Ishikawa (cell line): ENCODE results near the gene NUP153.
A peak's percentile ranks its signal among the peaks of the same experiment; 100 is the strongest.

Experiments used
- CEBPB ChIP-seq: IDR thresholded peaks from 2 replicates; pipeline ENCODE4 v1.6.1; 2012
- CREB1 ChIP-seq: IDR thresholded peaks from 2 replicates; pipeline ENCODE4 v1.6.1; 2012; ENCODE audit warnings: low read depth
- EGR1 ChIP-seq: IDR thresholded peaks from 2 replicates; pipeline ENCODE4 v1.6.1; 2012
- EP300 ChIP-seq: IDR thresholded peaks from 2 replicates; pipeline ENCODE4 v1.6.1; 2012; ENCODE audit warnings: borderline replicate concordance
- FOXM1 ChIP-seq: IDR thresholded peaks from 2 replicates; pipeline ENCODE4 v1.6.1; 2012; ENCODE audit warnings: low read depth, borderline replicate concordance
- NFIC ChIP-seq: IDR thresholded peaks from 2 replicates; pipeline ENCODE4 v1.6.1; 2012
- RAD21 ChIP-seq: IDR thresholded peaks from 2 replicates; pipeline ENCODE4 v1.6.1; 2012; ENCODE audit warnings: low read depth
- TAF1 ChIP-seq: IDR thresholded peaks from 2 replicates; pipeline ENCODE4 v1.6.1; 2012; ENCODE audit warnings: low read depth, mild to moderate bottlenecking
- TCF12 ChIP-seq: IDR thresholded peaks from 2 replicates; pipeline ENCODE4 v1.6.1; 2012; ENCODE audit warnings: low read depth
- TEAD4 ChIP-seq: IDR thresholded peaks from 2 replicates; pipeline ENCODE4 v1.6.1; 2012
- YY1 ChIP-seq: IDR thresholded peaks from 2 replicates; pipeline ENCODE4 v1.6.1; 2012; ENCODE audit warnings: low read depth
- ZBTB7A ChIP-seq: IDR thresholded peaks from 2 replicates; pipeline ENCODE4 v1.6.1; 2012; ENCODE audit warnings: low read depth
- TF ChIP-seq, protein P1 (sequence below): IDR thresholded peaks from 2 replicates; pipeline ENCODE4 v1.6.1; 2012
- TF ChIP-seq, protein P2 (sequence below): IDR thresholded peaks from 2 replicates; pipeline ENCODE4 v1.6.1; 2012
- TF ChIP-seq, protein P3 (sequence below): IDR thresholded peaks from 2 replicates; pipeline ENCODE4 v1.6.1; 2012; ENCODE audit warnings: low read depth, mild to moderate bottlenecking

NUP153 gene

DNA sequence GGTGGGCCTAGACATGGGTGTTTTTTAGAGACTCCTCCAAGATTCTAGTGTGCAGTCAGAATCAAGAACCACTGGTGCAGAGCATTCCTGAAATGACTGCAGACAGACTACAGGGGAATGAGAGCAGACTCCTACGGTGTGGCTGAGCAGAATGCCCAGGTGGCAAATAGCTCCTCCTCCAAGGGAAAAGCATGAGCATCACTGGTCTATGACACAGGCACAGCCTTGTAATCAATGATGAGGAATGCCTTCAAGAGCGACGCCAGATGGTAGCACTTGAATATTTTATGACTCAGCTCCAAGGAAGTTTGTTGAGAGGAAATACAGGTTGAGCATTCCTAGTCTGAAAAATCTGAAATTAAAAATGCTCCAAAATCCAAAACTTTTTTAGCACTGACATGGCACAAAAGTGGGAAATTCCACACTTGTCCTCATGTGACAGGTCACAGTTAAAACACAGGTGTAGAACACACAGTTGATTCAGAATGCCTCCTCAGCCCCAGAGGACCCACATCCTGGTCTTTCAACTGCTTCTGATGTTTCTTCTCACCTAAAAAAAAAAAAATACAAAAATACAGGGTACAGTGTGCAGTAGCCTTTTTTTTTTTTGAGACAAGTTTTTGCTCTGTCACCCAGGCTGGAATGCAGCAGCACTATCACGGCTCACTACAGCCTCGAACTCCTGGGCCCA is 117.2 kb downstream of the NUP153 start:
- TF ChIP-seq RAD21 (peak; percentile 44), TAF1 (no peak), TCF12 (peak; percentile 37; the same call in 1 of the 2 replicates), TEAD4 (peak; percentile 29; the same call in 1 of the 2 replicates)
- TF ChIP-seq, protein P1, sequence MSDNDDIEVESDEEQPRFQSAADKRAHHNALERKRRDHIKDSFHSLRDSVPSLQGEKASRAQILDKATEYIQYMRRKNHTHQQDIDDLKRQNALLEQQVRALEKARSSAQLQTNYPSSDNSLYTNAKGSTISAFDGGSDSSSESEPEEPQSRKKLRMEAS = 0 out of 2 replicates have a peak, but pooled peaks have one; percentile 31

DNA sequence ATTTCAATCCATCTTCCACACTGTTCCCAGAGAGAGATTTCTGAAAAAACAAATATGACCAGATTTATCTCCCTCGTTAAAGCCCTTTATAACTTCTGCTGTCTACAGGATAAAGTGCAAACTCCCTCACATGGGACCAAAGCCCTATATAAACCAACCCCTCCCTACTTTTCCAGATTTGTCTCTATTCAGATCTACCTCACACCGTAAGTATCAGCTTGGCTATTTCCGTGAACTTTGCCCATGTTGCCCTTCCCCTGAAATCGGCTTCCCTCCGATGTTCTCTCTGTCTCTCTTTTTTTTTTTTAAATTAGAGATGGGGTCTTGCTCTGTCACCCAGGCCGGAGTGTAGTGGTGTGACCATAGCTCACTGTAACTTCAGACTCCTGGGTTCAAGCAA is 118.7 kb downstream of the NUP153 start:
- TF ChIP-seq, protein P2, sequence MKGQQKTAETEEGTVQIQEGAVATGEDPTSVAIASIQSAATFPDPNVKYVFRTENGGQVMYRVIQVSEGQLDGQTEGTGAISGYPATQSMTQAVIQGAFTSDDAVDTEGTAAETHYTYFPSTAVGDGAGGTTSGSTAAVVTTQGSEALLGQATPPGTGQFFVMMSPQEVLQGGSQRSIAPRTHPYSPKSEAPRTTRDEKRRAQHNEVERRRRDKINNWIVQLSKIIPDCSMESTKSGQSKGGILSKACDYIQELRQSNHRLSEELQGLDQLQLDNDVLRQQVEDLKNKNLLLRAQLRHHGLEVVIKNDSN = no peak
- TF ChIP-seq YY1 (no peak), TEAD4 (no peak), CREB1 (no peak), NFIC (no peak), RAD21 (no peak), EGR1 (no peak), TAF1 (no peak), FOXM1 (no peak), CEBPB (no peak), EP300 (no peak), ZBTB7A (no peak), TCF12 (no peak)
- TF ChIP-seq, protein P1 = no peak
- TF ChIP-seq, protein P3, sequence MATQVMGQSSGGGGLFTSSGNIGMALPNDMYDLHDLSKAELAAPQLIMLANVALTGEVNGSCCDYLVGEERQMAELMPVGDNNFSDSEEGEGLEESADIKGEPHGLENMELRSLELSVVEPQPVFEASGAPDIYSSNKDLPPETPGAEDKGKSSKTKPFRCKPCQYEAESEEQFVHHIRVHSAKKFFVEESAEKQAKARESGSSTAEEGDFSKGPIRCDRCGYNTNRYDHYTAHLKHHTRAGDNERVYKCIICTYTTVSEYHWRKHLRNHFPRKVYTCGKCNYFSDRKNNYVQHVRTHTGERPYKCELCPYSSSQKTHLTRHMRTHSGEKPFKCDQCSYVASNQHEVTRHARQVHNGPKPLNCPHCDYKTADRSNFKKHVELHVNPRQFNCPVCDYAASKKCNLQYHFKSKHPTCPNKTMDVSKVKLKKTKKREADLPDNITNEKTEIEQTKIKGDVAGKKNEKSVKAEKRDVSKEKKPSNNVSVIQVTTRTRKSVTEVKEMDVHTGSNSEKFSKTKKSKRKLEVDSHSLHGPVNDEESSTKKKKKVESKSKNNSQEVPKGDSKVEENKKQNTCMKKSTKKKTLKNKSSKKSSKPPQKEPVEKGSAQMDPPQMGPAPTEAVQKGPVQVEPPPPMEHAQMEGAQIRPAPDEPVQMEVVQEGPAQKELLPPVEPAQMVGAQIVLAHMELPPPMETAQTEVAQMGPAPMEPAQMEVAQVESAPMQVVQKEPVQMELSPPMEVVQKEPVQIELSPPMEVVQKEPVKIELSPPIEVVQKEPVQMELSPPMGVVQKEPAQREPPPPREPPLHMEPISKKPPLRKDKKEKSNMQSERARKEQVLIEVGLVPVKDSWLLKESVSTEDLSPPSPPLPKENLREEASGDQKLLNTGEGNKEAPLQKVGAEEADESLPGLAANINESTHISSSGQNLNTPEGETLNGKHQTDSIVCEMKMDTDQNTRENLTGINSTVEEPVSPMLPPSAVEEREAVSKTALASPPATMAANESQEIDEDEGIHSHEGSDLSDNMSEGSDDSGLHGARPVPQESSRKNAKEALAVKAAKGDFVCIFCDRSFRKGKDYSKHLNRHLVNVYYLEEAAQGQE = no peak

DNA sequence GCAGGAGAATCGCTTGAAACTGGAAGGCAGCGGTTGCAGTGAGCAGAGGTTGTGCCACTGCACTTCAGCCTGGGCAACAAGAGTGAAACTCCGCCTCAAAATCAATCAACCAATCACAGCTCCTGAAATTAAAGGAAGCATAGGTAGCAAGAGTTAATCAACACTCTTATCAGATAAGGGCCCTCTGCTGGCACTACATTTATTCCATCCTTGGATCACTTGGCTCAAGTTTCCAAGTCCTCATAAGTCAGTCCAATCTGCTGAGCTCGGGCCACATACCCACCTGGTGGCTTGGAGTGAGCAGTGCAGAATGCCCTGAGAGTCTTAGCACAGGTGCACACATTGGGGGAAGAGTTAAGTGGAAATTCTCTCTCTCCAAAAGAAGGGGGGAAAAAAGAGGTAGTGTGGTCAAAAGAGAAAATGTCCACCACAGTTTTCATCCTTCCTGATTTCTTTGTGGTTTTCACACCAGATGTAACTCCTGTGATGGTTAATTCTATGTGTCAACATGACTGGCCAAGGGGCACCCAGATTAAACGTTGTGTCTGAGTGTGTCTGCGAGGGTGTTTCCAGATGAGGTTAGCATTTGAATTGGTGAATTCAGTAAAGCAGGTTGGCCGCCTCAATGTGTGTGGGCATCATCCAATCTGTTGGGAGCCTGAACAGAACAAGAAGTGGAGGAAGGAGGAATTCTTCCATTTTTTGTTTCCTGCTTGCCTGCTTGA is 120.8 kb downstream of the NUP153 start:
- TF ChIP-seq TEAD4 (no peak), RAD21 (peak; percentile 38)

DNA sequence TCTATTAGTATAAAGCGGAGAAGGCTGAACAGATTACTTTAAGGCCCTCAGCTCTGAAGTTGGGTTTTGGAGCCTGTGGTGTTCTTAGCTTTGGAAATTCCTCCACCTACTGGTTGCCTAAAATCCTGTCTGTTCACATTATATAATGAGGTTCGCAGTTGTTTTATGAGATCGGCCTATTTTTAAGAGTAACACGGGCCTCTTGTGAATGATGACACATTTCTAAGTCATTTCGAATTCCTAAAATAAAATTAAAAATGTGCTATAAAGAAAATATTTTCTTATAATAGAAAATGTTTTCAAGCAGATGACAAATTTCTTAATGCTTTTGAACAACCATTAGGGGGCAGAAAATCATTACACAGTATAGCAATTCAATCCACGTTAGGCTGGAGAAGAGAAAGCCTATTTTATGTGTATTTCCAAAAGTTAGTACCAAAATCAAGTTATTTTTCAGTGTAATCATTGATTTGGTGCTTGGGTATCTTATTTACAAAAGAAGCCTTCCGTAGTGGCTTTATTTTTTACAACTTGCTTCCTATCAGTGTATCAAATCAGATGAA is 122.4 kb downstream of the NUP153 start:
- TF ChIP-seq NFIC (no peak), RAD21 (peak; percentile 88)

DNA sequence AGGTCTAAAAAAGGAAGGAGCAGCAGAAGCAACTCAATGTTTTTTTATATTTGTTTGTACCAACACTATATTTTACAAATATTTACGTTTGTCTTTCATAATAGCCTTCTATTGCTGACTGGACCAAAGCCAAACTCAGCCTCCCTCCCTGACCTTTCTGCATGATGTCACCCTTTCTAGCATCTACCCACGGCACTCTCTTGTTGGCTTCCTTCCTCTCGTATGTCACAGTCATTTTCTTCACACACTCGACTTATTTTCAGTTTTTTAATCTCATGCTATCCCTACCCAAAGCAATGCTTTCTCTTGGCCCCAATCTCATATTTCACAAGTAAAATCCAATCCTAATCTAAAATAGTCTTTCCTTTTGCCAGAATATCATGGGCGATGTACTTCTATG is 122.9 kb downstream of the NUP153 start:
- no peak for TF ChIP-seq ZBTB7A
- TF ChIP-seq, protein P2 = no peak
- no peak for TF ChIP-seq YY1
- TF ChIP-seq, protein P3 = no peak
- TF ChIP-seq RAD21 = no peak
- TF ChIP-seq CEBPB = no peak
- no peak for TF ChIP-seq EP300

DNA sequence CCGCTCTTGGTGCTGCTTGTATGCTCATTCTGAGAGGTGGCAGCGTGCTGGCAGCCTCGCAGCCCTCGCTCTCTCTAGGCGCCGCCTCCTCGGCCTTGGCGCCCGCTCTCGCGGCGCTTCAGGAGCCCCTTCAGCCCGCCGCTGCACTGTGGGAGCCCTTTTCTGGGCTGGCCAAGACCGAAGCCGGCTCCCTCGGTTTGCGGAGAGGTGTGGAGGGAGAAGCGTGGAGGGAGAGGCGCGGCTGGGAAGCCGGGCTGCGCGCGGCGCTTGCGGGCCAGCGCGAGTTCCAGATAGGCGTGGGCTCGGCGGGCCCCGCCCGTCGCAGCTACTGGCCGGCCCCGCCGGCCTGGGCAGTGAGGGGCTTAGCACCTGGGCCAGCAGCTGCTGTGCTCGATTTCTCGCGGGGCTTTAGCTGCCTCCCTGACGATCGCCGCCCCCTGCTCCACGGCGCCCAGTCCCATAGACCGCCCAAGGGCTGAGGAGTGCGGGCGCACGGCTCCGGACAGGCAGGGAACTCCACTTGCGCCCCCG is 126.1 kb downstream of the NUP153 start:
- TF ChIP-seq, protein P3 = no peak
- TF ChIP-seq, protein P2 = no peak
- TF ChIP-seq CREB1 (no peak), TCF12 (no peak), EP300 (no peak), YY1 (no peak), CEBPB (no peak), ZBTB7A (no peak), NFIC (no peak), RAD21 (no peak), FOXM1 (no peak), TEAD4 (no peak)
